Pancreas (tissue), 10 donors: ENCODE measurements around the gene RREB1. TPM values are rescaled to one million over a fixed set of nuclear protein-coding genes. Genes with fewer than 3 reads are reported as not detected.

Source experiments
- ATAC-seq, 4 donors: fragments of 200-7000 bp; cut with Tn5 transposase; one replicate each; pipeline versions ENCODE4 v1.8.0 to v1.9.1; 2020; ENCODE audit warnings: mild to moderate bottlenecking in 4 of 4, moderate library complexity in 4 of 4
- DNase-seq, 6 donors: peaks; one replicate each; pipeline ENCODE4 v3.0.0-alpha.2; 2020
- FAIRE-seq: peaks from 2 replicates; lab custom pipeline; 2012; peaks lifted over from hg19 to GRCh38; lab: Jason Lieb, UNC
- H3K27ac ChIP-seq, 4 donors: fragments of 200-600 bp; sonication (generic); 1 replicate in 3 of 4; 2 replicates in 1 of 4; pipeline versions ENCODE4 v1.5.0 to v1.8.0; 2020
- H3K27me3 ChIP-seq, 4 donors: fragments of 200-600 bp; one replicate each; pipeline ENCODE4 v1.8.0; 2021
- H3K36me3 ChIP-seq, 3 donors: fragments of 200-600 bp; sonication (generic) in 1 of 3; one replicate each; pipeline versions ENCODE4 v1.5.0 to v1.8.0; 2020 to 2021
- H3K4me1 ChIP-seq, 3 donors: fragments of 200-600 bp; one replicate each; pipeline ENCODE4 v1.8.0; 2021
- H3K4me3 ChIP-seq, 4 donors: fragments of 200-600 bp; sonication (generic) in 2 of 4; one replicate each; pipeline versions ENCODE4 v1.5.0 to v1.8.0; 2020 to 2021
- H3K9me3 ChIP-seq, 4 donors: fragments of 200-600 bp; one replicate each; pipeline ENCODE4 v1.8.0; 2021
- CTCF ChIP-seq, 4 donors: fragments of 200-600 bp; sonication (generic) in 3 of 4; IDR thresholded peaks; one replicate each; pipeline versions ENCODE4 v1.5.0 to v1.8.0; 2021; ENCODE audit warnings: antibody characterized with exemption in 4 of 4
- WGBS, 2 donors: extraction: QIAGEN DNeasy Blood & Tissue Kit; methylation state at CpG; one replicate each; pipeline ENCODE4 v1.1.7; 2013; 5-methylcytosine and 5-hydroxymethylcytosine counted together
- intact Hi-C, 3 donors: fragments of 100-400 bp; cut with DNase I; formaldehyde crosslinking; loops; one replicate each; pipeline versions ENCODE4 v1.11.1 to v1.14.2; 2022
- polyA plus RNA-seq, 2 donors: library from polyadenylated mRNA; stranded (reverse); fragments of 200-250 nt; gene quantifications; one replicate each; pipeline ENCODE4 v1.2.3, GENCODE V29; 2013
- total RNA-seq, 6 donors: library from RNA; stranded (reverse); fragmentation: NEBNext Ultra II Directional in 4 of 6; extraction: Animal tissue kit (Norgen Biotek cat#: 25700) in 4 of 6; gene quantifications; one replicate each; pipeline versions ENCODE4 v1.2.1 to v1.2.4, GENCODE V29; 2021 to 2023
- donor health status: healthy with polysubstance abuse.
- donor health status: DM: no; HTN: no; CAD: no; lungs with moderate emphysema.
- donor health status: DM: no; HTN: no; CAD: no.
- donor health status: control.
- donor health status: control.
- donor health status: Bipolar disorder and iron deficiency.
- donor health status: DM: yes; HTN: yes; CAD: no.
- donor health status: DM: no; HTN: no; CAD: no.
- donor health status: DM: no; HTN: no; CAD: no.
- donor health status: DM: yes; HTN: yes; CAD: no.

The RREB1 gene
- total and polyA plus RNA-seq, 8 donors, result 8.9 to 45.3 (median 29.1) TPM

DNA sequence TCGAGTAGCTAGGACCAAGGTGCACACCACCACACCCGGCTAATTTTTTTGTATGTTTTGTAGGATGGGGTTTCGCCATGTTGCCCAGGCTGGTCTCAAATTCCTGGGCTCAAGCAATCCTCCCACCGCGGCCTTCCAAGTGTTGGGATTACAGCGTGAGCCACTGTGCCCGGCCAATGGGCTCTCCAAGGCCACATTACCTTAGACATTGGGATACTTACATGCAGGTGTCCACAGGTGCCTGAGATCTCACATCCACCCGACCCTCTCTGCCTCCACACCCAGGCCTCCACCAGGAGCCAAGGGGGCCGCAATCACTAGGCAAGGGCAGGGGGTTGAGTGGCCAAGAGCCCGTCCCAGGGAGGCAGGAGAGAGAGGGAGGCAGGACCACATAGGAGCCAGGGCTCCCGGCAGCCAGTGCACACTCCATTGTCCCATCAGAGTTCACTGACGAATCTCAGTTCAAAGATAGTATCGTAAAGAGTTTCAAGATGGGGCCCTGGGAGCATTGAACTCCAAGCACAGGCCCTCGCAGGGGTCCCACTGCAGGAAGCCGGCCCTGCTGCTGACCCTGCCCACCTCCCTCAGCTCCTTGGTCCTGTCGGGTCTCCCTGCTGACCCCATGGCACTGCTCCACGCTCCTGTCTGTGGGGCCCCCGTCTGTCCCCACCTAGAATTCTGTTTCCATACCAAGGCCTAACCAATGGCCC lies 149.9 kb downstream of the RREB1 start:
- DNase-seq, result peak in 2 of 6 donors; percentile 35 to 49
- H3K4me3 ChIP-seq, result no peak overlapping the region
- H3K27ac ChIP-seq, result no peak overlapping the region
- no peaks in the 10 kb centered on the region for H3K9me3 ChIP-seq
- intact Hi-C loops, result no loop called here
- no peak for FAIRE-seq
- no peaks in the 10 kb centered on the region for H3K36me3 ChIP-seq
- no peak for ATAC-seq
- no peaks in the 10 kb centered on the region for H3K27me3 ChIP-seq
- H3K4me1 ChIP-seq, result peaks cover 5 to 9% (median 6%) of the 10 kb centered on the region in 3 donors
- WGBS, 2 donors, result 95 to 96% methylated on average over 18 of the region's 18 CpGs
- TF ChIP-seq CTCF (IDR thresholded peaks at IDR 0.05), result no peak

DNA sequence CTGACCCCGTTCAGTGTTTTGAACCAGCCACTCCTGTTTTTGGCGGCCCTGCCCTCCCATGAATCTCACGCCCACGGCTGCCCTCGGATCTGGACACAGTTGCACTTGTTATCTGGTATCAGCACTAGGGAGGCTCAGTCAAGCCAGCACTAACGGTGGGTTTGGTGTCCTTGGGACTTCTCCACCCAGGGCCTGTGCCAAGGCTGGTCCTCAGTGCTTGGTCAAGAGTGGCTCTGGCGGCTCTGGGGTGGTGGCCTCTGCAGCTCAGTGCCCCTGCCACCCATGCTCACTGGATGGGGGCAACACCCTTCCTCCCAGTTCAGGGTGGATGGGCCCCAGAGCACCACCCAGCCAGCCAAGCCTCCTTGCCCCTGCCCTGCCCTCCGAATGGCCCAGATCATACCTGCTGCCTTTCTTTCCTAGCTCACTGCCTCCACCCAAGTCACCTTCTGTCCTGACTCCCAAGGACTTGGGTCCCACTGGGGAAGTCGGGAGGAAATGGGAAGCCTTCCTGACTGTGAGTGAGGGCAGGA lies 150.5 kb downstream of the RREB1 start:
- DNase-seq (peak in 2 of 6 donors; percentile 32 to 65), ATAC-seq (no peak), FAIRE-seq (no peak)
- H3K27ac ChIP-seq, result no peak overlapping the region
- intact Hi-C loops, result no loop called here
- H3K36me3 ChIP-seq, result no peaks in the 10 kb centered on the region
- no peak overlapping the region for H3K4me3 ChIP-seq
- no peaks in the 10 kb centered on the region for H3K9me3 ChIP-seq
- WGBS, 2 donors, result 59 to 65% methylated on average over 9 of the region's 9 CpGs
- peaks cover 5 to 9% (median 6%) of the 10 kb centered on the region in 3 donors for H3K4me1 ChIP-seq
- no peak for TF ChIP-seq CTCF (IDR thresholded peaks at IDR 0.05)
- H3K27me3 ChIP-seq, result no peaks in the 10 kb centered on the region

DNA sequence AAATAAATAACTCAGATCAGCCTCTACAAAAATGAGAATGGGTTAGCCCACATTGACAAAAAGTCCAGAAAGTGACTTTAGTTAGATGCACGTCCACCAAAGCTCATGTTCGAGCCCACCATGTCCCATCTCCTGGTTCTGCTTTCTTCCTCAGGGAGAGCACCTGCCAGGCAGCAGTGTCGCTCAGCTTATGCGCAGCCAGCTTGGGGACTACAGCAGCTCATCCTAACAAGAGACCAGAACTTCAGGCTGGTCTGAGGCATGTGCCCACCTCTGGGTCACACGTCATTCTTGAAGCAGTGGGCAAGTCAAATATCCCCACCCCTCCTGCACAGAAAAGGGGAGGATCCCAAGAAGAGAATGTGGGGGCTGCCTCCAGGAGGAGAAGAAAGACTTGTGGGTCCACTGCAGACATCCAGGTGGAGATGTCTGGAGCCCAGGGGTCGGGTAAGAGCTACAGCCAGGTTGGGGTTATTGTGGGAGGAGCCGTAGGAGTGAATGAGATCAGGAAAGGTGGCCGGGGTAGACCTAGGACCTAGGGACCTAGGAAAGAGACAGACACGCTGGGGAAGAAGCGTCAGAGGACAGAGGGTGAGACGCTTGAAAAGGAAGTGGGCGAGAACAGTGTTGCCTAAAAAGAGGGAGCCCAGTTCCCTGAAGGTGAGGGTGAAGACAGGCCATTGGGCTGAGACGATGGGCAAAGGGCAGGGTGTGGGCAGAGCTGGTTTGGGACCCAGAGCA lies 152.7 kb downstream of the RREB1 start:
- H3K4me1 ChIP-seq, result peaks cover 5 to 9% (median 6%) of the 10 kb centered on the region in 3 donors
- H3K4me3 ChIP-seq, result peak overlapping the region; percentile 39 to 51 (median 49)
- DNase-seq (peak in 2 of 6 donors; percentile 20 to 28), ATAC-seq (peak; percentile 11 to 20 (median 15)), FAIRE-seq (no peak)
- intact Hi-C loops, result no loop called here
- no peak for TF ChIP-seq CTCF (IDR thresholded peaks at IDR 0.05)
- no peaks in the 10 kb centered on the region for H3K9me3 ChIP-seq
- peak overlapping the region; percentile 64 to 86 (median 76) for H3K27ac ChIP-seq
- WGBS, 2 donors, result 55 to 64% methylated on average over 13 of the region's 13 CpGs
- no peaks in the 10 kb centered on the region for H3K36me3 ChIP-seq
- H3K27me3 ChIP-seq, result no peaks in the 10 kb centered on the region

GRCh38 chr6:7261032-7261841 lies 153.5 kb downstream of the RREB1 start:
- DNase-seq (peak; percentile 86 to 92 (median 88)), FAIRE-seq (no peak), ATAC-seq (peak; percentile 96 to 98 (median 97))
- 2 to 3% methylated on average over 38 to 43 of the region's 43 CpGs for WGBS, 2 donors
- Histone ChIP-seq H3K27ac (peak overlapping the region; percentile 64 to 86 (median 76)), H3K9me3 (no peaks in the 10 kb centered on the region), H3K4me1 (peaks cover 5 to 9% (median 6%) of the 10 kb centered on the region in 3 donors), H3K36me3 (no peaks in the 10 kb centered on the region), H3K4me3 (peak overlapping the region; percentile 39 to 51 (median 49)), H3K27me3 (no peaks in the 10 kb centered on the region)
- intact Hi-C loops, result no loop called here
- no peak for TF ChIP-seq CTCF (IDR thresholded peaks at IDR 0.05)
